Esophagus muscularis mucosa (tissue), 4 donors: ENCODE measurements around the gene CCDC47. TPM values are rescaled to one million over a fixed set of nuclear protein-coding genes. Genes with fewer than 3 reads are reported as not detected.

Source experiments
- DNase-seq: peaks from one replicate; pipeline ENCODE4 v3.0.0-alpha.2; 2017; ENCODE audit errors: extremely low spot score
- H3K27ac ChIP-seq, 4 donors: fragments of 200-600 bp; sonication (generic); replicated peaks in 1 of 4; 1 replicate in 3 of 4; 2 replicates in 1 of 4; pipeline ENCODE4 v1.5.1; 2016 to 2019; ENCODE audit warnings: mild to moderate bottlenecking in 1 of 4
- H3K27me3 ChIP-seq, 4 donors: fragments of 200-600 bp; sonication (generic); one replicate each; pipeline versions ENCODE4 v1.5.1 to v1.6.0; 2016 to 2019
- H3K36me3 ChIP-seq, 4 donors: fragments of 200-600 bp; sonication (generic); one replicate each; pipeline ENCODE4 v1.5.1; 2016 to 2019
- H3K4me1 ChIP-seq, 4 donors: fragments of 200-600 bp; sonication (generic); one replicate each; pipeline ENCODE4 v1.5.1; 2016 to 2019
- H3K4me3 ChIP-seq, 4 donors: fragments of 200-600 bp; sonication (generic); 1 replicate in 2 of 4; 2 replicates in 2 of 4; pipeline ENCODE4 v1.5.1; 2016 to 2019; ENCODE audit warnings: mild to moderate bottlenecking in 4 of 4, moderate library complexity in 1 of 4
- H3K9me3 ChIP-seq, 4 donors: fragments of 200-600 bp; sonication (generic); 1 replicate in 3 of 4; 2 replicates in 1 of 4; pipeline ENCODE4 v1.5.1; 2016 to 2019
- CTCF ChIP-seq, 3 experiments: fragments of 200-600 bp in 2 of 3; fragments of 450-650 bp in 1 of 3; sonication (generic) in 2 of 3; IDR thresholded peaks; one replicate each; pipeline ENCODE4 v1.5.1; 2017 to 2019; ENCODE audit warnings: antibody characterized with exemption in 3 of 3, mild to moderate bottlenecking in 2 of 3, moderate library complexity in 1 of 3
- EP300 ChIP-seq: sonication (generic); formaldehyde crosslinking; IDR thresholded peaks from one replicate; pipeline ENCODE4 v1.6.1; 2017; ENCODE audit warnings: antibody characterized with exemption
- POLR2A ChIP-seq: fragments of 450-650 bp; IDR thresholded peaks from one replicate; pipeline ENCODE4 v1.6.1; 2017; ENCODE audit warnings: antibody characterized with exemption, moderate library complexity, mild to moderate bottlenecking, low read depth
- POLR2AphosphoS5 ChIP-seq, 2 donors: sonication (generic); formaldehyde crosslinking; IDR thresholded peaks; one replicate each; pipeline ENCODE4 v1.6.1; 2017; ENCODE audit warnings: antibody characterized with exemption in 2 of 2
- WGBS: methylation state at CpG from one replicate; pipeline ENCODE4 v1.1.5; 2018; 5-methylcytosine and 5-hydroxymethylcytosine counted together
- intact Hi-C: fragments of 100-400 bp; cut with DNase I; formaldehyde crosslinking; loops from one replicate; pipeline ENCODE4 v1.15.1; 2023
- total RNA-seq, 4 donors: library from RNA; depleted of rRNA; stranded (reverse); fragments of >200 nt; gene quantifications; one replicate each; pipeline versions ENCODE4 v1.1.0 to v1.2.1, GENCODE V29; 2016

Gene CCDC47
- total RNA-seq, 4 donors from 2014 or later, result 47.3 to 60.7 (median 56.2) TPM

GRCh38 chr17:63792055-63792729 lies 18.8 kb upstream of the CCDC47 start:
- 85% methylated on average over 3 of the region's 3 CpGs for WGBS
- H3K27me3 ChIP-seq, result no peaks in the 10 kb centered on the region
- no peak overlapping the region for H3K4me3 ChIP-seq
- intact Hi-C loops, result no loop called here
- peaks cover 0 to 8% (median 2%) of the 10 kb centered on the region in 4 donors for H3K4me1 ChIP-seq
- TF ChIP-seq CTCF (IDR thresholded peaks at IDR 0.05) (no peak), EP300 (no peak), POLR2AphosphoS5 (IDR thresholded peaks at IDR 0.05) (no peak), POLR2A (no peak)
- H3K27ac ChIP-seq, result no peak overlapping the region
- H3K9me3 ChIP-seq, result no peaks in the 10 kb centered on the region
- peaks cover 60 to 100% (median 88%) of the 10 kb centered on the region in 4 donors for H3K36me3 ChIP-seq
- no peak for DNase-seq

- Histone ChIP-seq H3K4me3 (no peak overlapping the region), H3K27ac (no peak overlapping the region), H3K9me3 (no peaks in the 10 kb centered on the region), H3K27me3 (no peaks in the 10 kb centered on the region), H3K4me1 (peaks cover 0 to 21% (median 3%) of the 10 kb centered on the region in 4 donors), H3K36me3 (peaks cover 44 to 87% (median 78%) of the 10 kb centered on the region in 4 donors)
- TF ChIP-seq POLR2AphosphoS5 (IDR thresholded peaks at IDR 0.05) (no peak), CTCF (IDR thresholded peaks at IDR 0.05) (no peak), EP300 (no peak), POLR2A (no peak)
- intact Hi-C loops, result no loop called here
- no peak for DNase-seq
- 89% methylated on average over 6 of the region's 6 CpGs for WGBS
Measured at GRCh38 chr17:63790057-63790456, 16.7 kb upstream of the CCDC47 start.

- intact Hi-C loops, result no loop called here
- Histone ChIP-seq H3K27me3 (no peaks in the 10 kb centered on the region), H3K9me3 (no peaks in the 10 kb centered on the region), H3K4me1 (peaks cover 3 to 44% (median 19%) of the 10 kb centered on the region in 4 donors), H3K27ac (no peak overlapping the region), H3K4me3 (no peak overlapping the region), H3K36me3 (peaks cover 22 to 65% (median 57%) of the 10 kb centered on the region in 4 donors)
- TF ChIP-seq POLR2A (no peak), CTCF (IDR thresholded peaks at IDR 0.05) (no peak), EP300 (no peak), POLR2AphosphoS5 (IDR thresholded peaks at IDR 0.05) (no peak)
- no peak for DNase-seq
- WGBS, result 95% methylated on average over 13 of the region's 13 CpGs
Measured at GRCh38 chr17:63786971-63787711, 13.7 kb upstream of the CCDC47 start.

- peaks cover 3 to 52% (median 24%) of the 10 kb centered on the region in 4 donors for H3K4me1 ChIP-seq
- no peak overlapping the region for H3K27ac ChIP-seq
- H3K27me3 ChIP-seq, result no peaks in the 10 kb centered on the region
- TF ChIP-seq POLR2A (no peak), CTCF (IDR thresholded peaks at IDR 0.05) (no peak), POLR2AphosphoS5 (IDR thresholded peaks at IDR 0.05) (no peak), EP300 (no peak)
- intact Hi-C loops, result no loop called here
- H3K9me3 ChIP-seq, result no peaks in the 10 kb centered on the region
- 96% methylated on average over 1 of the region's 1 CpG for WGBS
- H3K36me3 ChIP-seq, result peaks cover 21 to 59% (median 49%) of the 10 kb centered on the region in 4 donors
- H3K4me3 ChIP-seq, result no peak overlapping the region
- DNase-seq, result no peak
Measured at GRCh38 chr17:63786117-63786516, 12.7 kb upstream of the CCDC47 start.
